ENCODE data around the gene YJU2.
"Not testable (repeated sequence)": the region's sequence is repeated elsewhere in the genome, so short reads cannot be mapped to it uniquely, and the experiment has no call there.

Gene YJU2

DNA sequence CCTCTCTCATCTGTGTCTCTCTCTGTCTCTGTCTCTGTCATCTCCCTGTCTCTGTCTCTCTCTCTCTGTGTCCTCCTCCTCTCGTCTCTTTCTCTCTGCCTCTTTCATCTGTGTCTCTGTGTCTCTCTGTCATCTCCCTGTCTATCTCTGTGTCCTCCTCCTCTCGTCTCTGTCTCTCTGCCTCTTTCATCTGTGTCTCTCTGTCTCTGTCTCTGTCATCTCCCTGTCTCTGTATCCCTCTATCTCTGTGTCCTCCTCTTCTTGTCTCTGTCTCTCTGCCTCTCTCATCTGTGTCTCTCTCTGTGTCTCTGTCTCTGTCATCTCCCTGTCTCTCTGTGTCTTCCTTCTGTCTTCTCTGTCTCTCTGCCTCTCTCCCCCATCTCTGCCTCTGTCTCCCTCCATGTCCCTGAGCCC, 18.1 kb upstream of the YJU2 start:
- DNase-seq (ENCODE audit: low read depth in 3 of 3) = no peak

DNA sequence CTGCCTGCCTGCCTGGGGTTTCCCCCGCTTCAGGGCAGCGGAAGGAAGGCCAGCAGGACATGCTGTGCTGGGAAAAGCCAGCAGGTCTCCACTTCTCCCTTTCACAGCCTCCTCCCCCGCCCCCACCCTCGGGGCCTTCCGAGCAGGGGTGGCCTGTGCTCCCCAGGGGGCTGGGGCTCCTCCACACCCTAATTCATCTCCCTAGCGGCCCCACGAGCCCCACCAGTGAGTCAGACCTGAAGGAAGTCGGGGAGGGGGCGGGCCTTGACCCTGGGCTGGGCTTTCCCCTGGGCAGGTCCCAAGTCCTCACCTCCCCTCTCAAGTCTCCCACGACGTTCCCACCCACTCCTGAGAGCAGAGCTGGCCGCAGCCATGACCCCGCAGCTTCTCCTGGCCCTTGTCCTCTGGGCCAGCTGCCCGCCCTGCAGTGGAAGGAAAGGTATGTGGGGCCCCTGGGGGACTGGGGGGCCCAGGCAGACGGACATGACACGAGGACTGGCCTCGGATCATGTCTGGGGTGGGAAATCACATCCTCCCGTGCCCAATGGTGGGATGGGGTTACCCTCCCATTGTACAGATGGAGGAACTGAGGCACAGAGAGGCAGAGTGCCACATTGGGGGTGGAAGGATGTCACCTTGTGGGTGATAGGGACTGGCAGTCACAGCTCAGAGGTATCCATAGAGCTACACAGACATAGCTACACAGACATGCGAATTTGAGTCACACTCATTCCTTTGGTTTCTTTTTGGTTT, 17.5 kb upstream of the YJU2 start, which contains the start of gene EBI3:
EBI3 (plus strand) TSS at position 345 of the 753 bp plus-strand sequence; CDS start at position 373, 28 bp downstream.
- DNase-seq (ENCODE audit: low read depth in 3 of 3) = peak in 2 of 3 experiments; percentile 2 to 68

- DNase-seq (ENCODE audit: low read depth in 3 of 3) = not testable (repeated sequence)
Observed at GRCh38 chr19:4230237-4230636, 16.6 kb upstream of the YJU2 start.

DNA sequence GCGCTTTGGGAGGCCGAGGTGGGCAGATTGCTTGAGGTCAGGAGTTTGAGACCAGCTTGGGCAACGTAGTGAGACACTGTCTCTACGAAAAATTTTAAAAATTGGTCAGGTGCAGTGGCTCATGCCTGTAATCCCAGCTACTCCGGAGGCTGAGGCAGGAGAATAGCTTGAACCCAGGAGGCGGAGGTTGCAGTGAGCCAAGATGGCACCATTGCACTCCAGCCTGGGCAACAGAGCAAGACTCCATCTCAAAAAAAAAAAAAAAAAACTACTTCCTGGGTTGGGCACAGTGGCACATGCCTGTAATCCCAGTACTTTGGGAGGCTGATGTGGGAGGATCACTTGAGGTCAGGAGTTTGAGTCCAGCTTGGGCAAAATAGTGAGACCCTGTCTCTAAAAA, 15.4 kb upstream of the YJU2 start:
- not testable (repeated sequence) for DNase-seq (ENCODE audit: low read depth in 3 of 3)

- DNase-seq (ENCODE audit: low read depth in 3 of 3) = not testable (repeated sequence)
Observed at GRCh38 chr19:4232139-4232538, 14.7 kb upstream of the YJU2 start.

- DNase-seq (ENCODE audit: low read depth in 3 of 3) = no peak
Observed at GRCh38 chr19:4232614-4233281, 14.1 kb upstream of the YJU2 start.

DNA sequence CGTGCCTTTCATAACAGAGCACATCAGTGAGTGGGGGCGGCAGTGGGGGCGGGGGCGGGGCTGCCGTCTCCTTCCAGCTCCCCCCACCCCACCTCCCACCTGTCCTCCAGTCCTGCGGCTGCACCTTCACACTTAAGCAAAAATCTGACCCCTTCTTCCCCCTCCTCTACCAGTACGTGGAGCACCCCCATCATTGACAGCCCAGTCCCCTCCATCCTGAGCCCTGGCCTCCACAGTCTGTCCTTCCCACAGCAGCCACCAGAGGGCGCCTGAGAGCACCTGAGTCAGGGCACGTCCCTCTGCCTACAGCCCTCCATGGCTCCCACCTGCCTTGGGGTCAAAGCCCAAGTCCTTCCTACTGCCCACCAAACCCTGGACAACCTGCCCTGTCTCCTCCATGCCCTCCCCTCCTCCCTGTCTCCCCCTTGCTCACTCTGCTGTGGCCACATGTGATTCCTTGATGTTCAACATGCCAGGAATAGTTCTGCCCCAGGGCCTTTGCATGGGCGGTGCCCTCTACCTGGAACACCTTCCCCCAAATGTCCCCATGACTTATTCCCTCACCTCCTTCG, 13.5 kb upstream of the YJU2 start:
- DNase-seq (ENCODE audit: low read depth in 3 of 3) = peak; percentile 46 to 77 (median 57)

GRCh38 chr19:4234142-4234861, 12.6 kb upstream of the YJU2 start:
- no peak for DNase-seq (ENCODE audit: low read depth in 3 of 3)

DNA sequence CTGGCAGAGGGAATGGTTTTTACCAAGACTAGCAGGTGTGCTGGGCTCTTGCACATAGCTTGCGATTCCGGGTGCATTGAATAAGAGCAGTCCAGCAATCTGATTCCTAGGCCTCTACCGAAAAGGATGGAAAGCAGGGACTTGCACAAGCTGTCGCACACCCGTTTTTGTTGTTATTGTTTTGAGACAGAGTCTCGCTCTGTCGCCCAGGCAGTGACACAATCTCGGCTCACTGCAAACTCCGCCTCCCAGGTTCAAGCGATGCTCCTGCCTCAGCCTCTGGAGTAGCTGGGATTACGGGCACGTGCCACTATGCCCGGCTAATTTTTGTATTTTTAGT, 12.0 kb upstream of the YJU2 start:
- DNase-seq (ENCODE audit: low read depth in 3 of 3) = no peak

- not testable (repeated sequence) for DNase-seq (ENCODE audit: low read depth in 3 of 3)
Observed at GRCh38 chr19:4237510-4237909, 9.4 kb upstream of the YJU2 start.

DNA sequence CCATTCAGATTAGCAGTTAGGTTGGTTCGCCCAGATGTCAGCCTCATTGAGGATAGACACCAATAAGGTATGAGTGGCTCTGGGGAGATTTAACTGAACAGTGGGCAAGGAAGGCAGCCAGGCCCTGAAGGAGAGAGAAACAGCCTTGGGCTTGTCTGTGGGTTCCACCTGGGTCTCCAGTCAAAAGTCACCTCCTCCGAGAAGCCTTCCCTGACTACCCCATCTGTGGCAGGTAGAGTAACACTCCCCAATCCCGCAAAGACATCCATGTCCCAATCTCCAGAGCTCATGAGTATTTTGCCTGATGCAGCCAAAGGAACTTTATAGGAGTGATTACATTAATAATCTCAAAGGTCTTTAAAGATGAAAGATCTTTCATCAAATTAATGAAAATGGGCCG, 8.0 kb upstream of the YJU2 start:
- DNase-seq (ENCODE audit: low read depth in 3 of 3) = no peak

- no peak for DNase-seq (ENCODE audit: low read depth in 3 of 3)
Observed at GRCh38 chr19:4241824-4242430, 5.0 kb upstream of the YJU2 start.

DNA sequence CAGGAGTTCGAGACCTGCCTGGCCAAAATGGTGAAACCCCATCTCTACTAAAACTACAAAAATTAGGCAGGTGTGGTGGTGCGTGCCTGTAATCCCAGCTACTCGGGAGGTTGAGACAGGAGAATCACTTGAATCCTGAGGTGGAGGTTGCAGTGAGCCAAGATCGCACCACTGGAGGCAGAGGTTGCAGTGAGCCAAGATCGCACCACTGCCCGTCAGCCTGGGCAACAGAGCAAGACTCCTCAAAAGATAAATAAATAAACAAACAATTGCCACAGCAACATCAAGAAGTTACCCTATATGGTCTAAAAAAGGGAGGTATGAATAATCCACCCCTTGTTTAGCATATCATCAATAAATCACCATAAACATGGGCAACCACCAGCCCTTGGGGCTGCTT, 942 bp upstream of the YJU2 start:
- not testable (repeated sequence) for DNase-seq (ENCODE audit: low read depth in 3 of 3)

DNA sequence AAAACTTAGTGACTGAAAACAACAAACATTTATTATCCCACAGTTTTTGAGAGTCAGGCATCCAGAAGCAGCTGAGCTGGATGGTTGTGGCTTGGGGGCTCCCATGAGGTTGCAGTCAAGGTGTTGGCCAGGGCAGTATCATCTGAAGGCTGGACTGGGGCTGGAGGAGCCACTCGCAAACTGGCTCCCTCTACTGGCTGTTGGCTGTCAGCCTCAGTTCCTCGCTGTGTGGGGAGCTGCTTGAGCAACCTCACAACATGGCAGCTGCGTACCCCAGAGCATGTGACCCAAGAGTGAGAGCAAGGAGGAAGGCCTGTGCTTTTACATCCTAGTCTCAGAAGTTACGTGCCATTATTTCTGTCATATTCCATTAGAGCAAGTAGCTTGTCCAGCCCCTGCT, 9.7 kb downstream of the YJU2 start:
- no peak for DNase-seq (ENCODE audit: low read depth in 3 of 3)

- DNase-seq (ENCODE audit: low read depth in 3 of 3) = no peak
Observed at GRCh38 chr19:4257025-4257424, 10.1 kb downstream of the YJU2 start.

GRCh38 chr19:4258181-4258580, 11.3 kb downstream of the YJU2 start:
- no peak for DNase-seq (ENCODE audit: low read depth in 3 of 3)

DNA sequence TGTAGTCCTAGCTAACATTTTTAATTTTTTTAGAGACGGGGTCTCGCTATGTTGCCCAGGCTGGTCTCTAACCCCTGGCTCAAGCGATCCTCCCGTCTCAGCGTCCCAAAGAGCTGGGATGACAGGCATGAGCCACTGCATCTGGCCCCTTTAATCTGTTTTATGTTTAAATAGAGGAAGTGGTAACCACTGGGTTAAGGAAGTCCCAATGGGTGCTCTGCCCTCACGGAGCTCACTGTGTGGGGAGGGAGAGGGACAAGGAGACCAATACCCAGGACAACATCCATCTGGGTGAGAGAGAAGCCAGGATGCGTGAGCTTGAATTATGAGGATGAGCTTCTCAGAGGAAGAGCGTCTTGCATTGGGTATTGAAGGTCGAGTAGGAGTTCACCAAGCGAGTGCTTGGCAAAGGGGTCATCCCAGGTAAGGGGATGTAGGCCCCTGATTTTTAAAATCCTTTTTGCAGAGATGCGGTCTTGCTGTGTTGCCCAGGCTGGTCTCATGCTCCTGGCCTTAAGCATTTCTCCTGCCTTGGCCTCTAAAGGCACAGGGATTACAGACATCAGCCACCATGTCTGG, 13.8 kb downstream of the YJU2 start:
- DNase-seq (ENCODE audit: low read depth in 3 of 3) = no peak

DNA sequence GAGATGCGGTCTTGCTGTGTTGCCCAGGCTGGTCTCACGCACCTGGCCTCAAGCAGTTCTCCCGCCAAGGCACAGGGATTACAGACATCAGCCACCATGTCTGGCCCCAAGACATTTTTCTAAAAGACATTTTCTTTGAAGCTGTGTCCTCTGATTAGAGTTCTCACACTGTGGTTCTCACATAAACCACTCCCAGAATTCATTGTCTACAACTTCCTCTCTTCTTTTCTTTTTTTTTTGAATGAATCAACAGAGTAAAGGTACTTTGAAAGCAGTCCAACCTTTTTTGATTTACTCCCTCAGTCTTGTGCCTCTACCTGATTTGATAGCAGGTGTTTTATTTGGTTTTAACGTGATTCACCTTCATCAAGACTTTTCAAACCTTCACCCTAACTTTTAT, 17.9 kb downstream of the YJU2 start:
- DNase-seq (ENCODE audit: low read depth in 3 of 3) = no peak

GRCh38 chr19:4266253-4267000, 19.5 kb downstream of the YJU2 start:
- DNase-seq (ENCODE audit: low read depth in 3 of 3) = no peak

DNA sequence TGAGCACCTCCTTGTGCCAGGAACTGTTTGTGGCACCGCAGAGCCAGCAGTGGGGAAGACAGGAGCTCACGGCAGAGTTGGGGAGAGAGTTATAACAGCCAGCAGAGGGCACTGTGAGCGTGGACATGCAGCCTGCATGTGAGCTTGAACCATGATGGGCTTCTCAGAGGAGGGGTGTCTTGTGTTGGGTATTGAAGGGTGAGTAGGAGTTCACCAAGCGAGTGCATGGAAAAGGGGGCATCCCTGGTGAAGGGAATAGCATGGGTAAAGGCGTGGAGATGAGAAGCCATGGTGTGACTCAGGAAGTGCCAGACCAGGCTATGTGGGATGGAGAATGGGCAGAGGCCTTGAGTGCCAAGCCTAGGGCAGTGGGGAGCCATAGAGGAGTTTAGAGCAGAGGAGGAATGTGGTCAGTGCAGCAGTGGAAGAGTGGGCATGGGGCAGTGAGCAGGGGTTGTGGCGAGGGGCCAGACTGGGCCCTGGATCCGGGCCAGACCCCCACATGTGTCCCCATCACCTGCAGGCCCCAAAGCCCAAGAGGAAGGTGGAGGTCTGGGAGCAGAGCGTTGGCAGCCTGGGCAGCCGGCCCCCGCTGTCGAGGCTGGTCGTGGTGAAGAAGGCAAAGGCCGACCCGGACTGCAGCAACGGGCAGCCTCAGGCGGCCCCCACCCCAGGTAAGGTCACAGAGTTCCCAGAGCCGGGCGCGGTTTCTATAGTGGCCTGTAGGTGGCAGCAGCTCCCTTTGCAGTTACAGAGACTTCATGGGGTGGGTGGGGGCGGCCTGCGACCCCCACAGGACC, 20.4 kb downstream of the YJU2 start:
- peak; percentile 11 to 53 (median 40) for DNase-seq (ENCODE audit: low read depth in 3 of 3)

Measured in stimulated activated CD4-positive, alpha-beta T cell treated with anti-CD3 and anti-CD28 coated beads, TNF-alpha, amount 100 ng/mL, for 24 hours (primary cell).